SH-SY5Y (cell line): ENCODE data around the gene GORASP1.

Source experiments
- GATA2 ChIP-seq: IDR thresholded peaks from 2 replicates; pipeline ENCODE4 v1.6.1; 2011; ENCODE audit warnings: mild to moderate bottlenecking, low read depth, low read length
- GATA3 ChIP-seq: IDR thresholded peaks from 2 replicates; pipeline ENCODE4 v1.6.1; 2011; ENCODE audit warnings: low read depth, mild to moderate bottlenecking, low read length, moderate library complexity

GRCh38 chr3:39080026-39080425 lies 27.4 kb downstream of the GORASP1 start:
- no peak for TF ChIP-seq GATA2
- TF ChIP-seq GATA3: no peak
